Measurements from ENCODE around the gene PRSS38. TPM values are rescaled to one million over a fixed set of nuclear protein-coding genes. Genes with fewer than 3 reads are reported as not detected.

PRSS38 gene
- total and polyA plus RNA-seq, 2 experiments from 2014 or later = not detected

DNA sequence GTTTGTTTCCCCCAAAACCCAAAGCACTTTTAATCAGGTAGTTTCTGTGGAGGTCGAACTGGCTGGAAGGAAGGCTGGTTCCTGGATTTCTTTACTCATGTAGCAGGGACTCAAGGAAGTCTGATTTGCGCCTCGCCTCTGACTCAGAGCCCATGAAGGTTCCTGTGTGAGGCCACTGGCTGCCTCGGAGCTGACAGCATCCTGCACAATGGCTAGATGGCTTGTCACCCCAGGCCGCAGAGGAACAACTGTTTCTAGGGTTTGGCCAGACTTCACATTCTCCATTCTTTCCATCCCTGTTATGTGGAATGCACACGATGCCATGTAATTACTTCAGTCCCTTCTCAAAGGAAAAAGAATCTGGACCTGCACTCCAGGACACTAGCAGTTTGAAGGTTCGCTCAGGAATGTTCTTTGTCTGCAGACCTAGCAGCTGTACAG, 39.1 kb upstream of the PRSS38 start:
- Histone ChIP-seq H3K36me3 (no peaks in the 10 kb centered on the region), H3K4me1 (ENCODE audit: low read depth) (no peaks in the 10 kb centered on the region), H3K27me3 (no peaks in the 10 kb centered on the region), H3K4me3 (no peak overlapping the region), H3K27ac (no peak overlapping the region), H3K9me3 (ENCODE audit: low read depth) (no peaks in the 10 kb centered on the region)
- TF ChIP-seq, protein P1, sequence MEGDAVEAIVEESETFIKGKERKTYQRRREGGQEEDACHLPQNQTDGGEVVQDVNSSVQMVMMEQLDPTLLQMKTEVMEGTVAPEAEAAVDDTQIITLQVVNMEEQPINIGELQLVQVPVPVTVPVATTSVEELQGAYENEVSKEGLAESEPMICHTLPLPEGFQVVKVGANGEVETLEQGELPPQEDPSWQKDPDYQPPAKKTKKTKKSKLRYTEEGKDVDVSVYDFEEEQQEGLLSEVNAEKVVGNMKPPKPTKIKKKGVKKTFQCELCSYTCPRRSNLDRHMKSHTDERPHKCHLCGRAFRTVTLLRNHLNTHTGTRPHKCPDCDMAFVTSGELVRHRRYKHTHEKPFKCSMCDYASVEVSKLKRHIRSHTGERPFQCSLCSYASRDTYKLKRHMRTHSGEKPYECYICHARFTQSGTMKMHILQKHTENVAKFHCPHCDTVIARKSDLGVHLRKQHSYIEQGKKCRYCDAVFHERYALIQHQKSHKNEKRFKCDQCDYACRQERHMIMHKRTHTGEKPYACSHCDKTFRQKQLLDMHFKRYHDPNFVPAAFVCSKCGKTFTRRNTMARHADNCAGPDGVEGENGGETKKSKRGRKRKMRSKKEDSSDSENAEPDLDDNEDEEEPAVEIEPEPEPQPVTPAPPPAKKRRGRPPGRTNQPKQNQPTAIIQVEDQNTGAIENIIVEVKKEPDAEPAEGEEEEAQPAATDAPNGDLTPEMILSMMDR (IDR thresholded peaks at IDR 0.05; ENCODE audit: low read depth, low read length) = no peak
- peak in 1 of 2 donors; percentile 46 for DNase-seq (ENCODE audit: low read depth in 1 of 2, low spot score in 1 of 2)

DNA sequence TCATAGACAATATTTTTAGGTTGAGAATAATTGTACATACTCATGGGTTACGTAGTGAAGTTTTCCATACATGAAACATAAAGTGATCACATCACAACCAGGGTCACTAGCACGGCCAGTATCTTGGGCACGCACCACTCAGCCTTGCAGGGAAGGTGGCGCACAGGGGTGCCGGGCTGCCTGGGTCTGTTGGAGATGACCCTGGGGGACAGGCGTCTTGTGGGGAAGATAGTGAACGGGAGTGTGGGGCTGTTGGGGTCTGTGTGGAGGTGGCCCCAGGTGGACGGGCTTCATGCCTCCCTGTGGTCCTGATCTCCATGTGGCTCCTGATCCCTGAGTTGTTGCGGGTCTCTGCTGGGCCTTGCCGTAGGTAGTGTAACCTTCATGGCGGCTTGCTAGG, 38.3 kb upstream of the PRSS38 start:
- no peak overlapping the region for H3K4me3 ChIP-seq
- H3K27me3 ChIP-seq = no peaks in the 10 kb centered on the region
- TF ChIP-seq, protein P1 (IDR thresholded peaks at IDR 0.05; ENCODE audit: low read depth, low read length) = no peak
- no peak for DNase-seq (ENCODE audit: low read depth in 1 of 2, low spot score in 1 of 2)
- H3K36me3 ChIP-seq = no peaks in the 10 kb centered on the region
- no peaks in the 10 kb centered on the region for H3K9me3 ChIP-seq (ENCODE audit: low read depth)
- H3K27ac ChIP-seq = no peak overlapping the region
- H3K4me1 ChIP-seq (ENCODE audit: low read depth) = no peaks in the 10 kb centered on the region

DNA sequence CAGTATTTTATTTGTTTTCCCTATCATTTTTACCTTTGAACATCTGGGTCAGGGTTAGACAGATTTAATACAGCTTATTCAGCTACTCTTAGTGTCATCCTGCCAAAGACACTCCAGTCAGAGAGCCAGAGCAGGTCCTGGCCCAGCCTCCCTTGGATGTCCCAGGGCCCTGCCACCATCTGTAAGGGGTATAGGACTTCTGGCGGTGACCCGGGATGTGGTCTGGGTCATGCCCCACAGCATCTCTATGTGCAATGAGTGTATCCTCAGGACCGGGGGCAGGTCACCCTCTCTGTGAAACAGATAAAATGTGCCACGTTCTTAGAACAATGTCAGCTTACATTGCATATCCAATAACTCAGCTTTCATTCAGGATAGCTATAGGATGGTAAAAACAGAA, 37.8 kb upstream of the PRSS38 start:
- no peaks in the 10 kb centered on the region for H3K9me3 ChIP-seq (ENCODE audit: low read depth)
- no peaks in the 10 kb centered on the region for H3K27me3 ChIP-seq
- no peak overlapping the region for H3K4me3 ChIP-seq
- H3K27ac ChIP-seq = no peak overlapping the region
- no peak for DNase-seq (ENCODE audit: low read depth in 1 of 2, low spot score in 1 of 2)
- H3K4me1 ChIP-seq (ENCODE audit: low read depth) = no peaks in the 10 kb centered on the region
- H3K36me3 ChIP-seq = no peaks in the 10 kb centered on the region
- TF ChIP-seq, protein P1 (IDR thresholded peaks at IDR 0.05; ENCODE audit: low read depth, low read length) = no peak

DNA sequence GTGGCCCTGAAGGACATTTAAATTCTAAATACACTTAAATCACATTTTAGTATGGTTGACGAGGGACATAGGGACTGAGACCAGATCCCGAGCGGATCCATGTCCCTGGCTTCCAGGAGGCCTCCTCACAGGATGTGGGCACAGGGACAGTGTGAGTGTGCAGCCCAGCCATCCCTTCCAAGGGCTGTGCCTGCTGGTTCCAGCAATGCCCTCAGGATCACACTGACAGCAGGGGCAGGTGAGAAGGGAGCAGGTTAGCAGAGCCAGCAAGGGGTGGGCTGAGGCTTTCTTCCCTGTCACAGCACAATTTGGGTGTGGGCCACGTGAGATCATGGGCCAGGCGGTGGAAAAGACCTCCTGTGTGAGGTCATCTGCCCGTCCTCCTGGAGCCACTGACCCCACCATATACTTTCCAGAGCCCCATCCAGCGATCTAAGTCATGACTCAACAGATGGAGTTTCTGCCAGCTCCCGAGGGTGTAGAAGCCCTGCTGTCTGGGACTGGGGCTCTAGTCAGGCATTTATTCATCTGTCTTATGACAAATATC, 37.0 kb upstream of the PRSS38 start:
- Histone ChIP-seq H3K27me3 (no peaks in the 10 kb centered on the region), H3K36me3 (no peaks in the 10 kb centered on the region), H3K4me1 (ENCODE audit: low read depth) (no peaks in the 10 kb centered on the region), H3K27ac (no peak overlapping the region), H3K4me3 (no peak overlapping the region), H3K9me3 (ENCODE audit: low read depth) (no peaks in the 10 kb centered on the region)
- TF ChIP-seq, protein P1 (IDR thresholded peaks at IDR 0.05; ENCODE audit: low read depth, low read length) = no peak
- DNase-seq (ENCODE audit: low read depth in 1 of 2, low spot score in 1 of 2) = no peak

DNA sequence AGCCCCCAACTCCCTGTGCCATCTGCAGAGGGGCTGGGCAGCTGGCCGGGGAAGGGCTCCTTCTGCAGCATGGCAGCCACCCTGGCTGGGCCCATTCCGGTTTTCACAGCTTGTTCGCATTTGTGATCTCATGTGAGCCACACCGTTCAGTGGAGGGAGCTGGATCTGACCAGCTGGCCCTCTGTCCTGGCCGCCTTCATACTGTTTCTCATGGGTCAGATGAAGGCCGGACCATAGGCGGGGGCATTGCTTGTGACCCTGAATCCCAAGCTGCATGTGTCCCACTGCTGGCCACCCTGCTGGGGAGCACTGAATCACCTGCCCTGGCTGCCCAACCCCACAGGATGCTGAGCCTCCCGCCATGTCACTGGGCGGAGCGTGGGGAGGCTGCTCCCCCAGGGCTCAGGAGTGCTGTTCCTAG, 36.4 kb upstream of the PRSS38 start:
- Histone ChIP-seq H3K27ac (no peak overlapping the region), H3K4me3 (no peak overlapping the region)
- TF ChIP-seq, protein P1 (IDR thresholded peaks at IDR 0.05; ENCODE audit: low read depth, low read length) = no peak

More for the DNA sequence above, 36.4 kb upstream of the PRSS38 start:
- no peaks in the 10 kb centered on the region for H3K9me3 ChIP-seq (ENCODE audit: low read depth)
- no peaks in the 10 kb centered on the region for H3K27me3 ChIP-seq
- DNase-seq (ENCODE audit: low read depth in 1 of 2, low spot score in 1 of 2) = no peak
- no peaks in the 10 kb centered on the region for H3K36me3 ChIP-seq
- H3K4me1 ChIP-seq (ENCODE audit: low read depth) = no peaks in the 10 kb centered on the region
